ENCODE results near the gene DHX36.
A peak's percentile ranks its signal among the peaks of the same experiment; 100 is the strongest.

DHX36 gene, protein sequence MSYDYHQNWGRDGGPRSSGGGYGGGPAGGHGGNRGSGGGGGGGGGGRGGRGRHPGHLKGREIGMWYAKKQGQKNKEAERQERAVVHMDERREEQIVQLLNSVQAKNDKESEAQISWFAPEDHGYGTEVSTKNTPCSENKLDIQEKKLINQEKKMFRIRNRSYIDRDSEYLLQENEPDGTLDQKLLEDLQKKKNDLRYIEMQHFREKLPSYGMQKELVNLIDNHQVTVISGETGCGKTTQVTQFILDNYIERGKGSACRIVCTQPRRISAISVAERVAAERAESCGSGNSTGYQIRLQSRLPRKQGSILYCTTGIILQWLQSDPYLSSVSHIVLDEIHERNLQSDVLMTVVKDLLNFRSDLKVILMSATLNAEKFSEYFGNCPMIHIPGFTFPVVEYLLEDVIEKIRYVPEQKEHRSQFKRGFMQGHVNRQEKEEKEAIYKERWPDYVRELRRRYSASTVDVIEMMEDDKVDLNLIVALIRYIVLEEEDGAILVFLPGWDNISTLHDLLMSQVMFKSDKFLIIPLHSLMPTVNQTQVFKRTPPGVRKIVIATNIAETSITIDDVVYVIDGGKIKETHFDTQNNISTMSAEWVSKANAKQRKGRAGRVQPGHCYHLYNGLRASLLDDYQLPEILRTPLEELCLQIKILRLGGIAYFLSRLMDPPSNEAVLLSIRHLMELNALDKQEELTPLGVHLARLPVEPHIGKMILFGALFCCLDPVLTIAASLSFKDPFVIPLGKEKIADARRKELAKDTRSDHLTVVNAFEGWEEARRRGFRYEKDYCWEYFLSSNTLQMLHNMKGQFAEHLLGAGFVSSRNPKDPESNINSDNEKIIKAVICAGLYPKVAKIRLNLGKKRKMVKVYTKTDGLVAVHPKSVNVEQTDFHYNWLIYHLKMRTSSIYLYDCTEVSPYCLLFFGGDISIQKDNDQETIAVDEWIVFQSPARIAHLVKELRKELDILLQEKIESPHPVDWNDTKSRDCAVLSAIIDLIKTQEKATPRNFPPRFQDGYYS

DNA sequence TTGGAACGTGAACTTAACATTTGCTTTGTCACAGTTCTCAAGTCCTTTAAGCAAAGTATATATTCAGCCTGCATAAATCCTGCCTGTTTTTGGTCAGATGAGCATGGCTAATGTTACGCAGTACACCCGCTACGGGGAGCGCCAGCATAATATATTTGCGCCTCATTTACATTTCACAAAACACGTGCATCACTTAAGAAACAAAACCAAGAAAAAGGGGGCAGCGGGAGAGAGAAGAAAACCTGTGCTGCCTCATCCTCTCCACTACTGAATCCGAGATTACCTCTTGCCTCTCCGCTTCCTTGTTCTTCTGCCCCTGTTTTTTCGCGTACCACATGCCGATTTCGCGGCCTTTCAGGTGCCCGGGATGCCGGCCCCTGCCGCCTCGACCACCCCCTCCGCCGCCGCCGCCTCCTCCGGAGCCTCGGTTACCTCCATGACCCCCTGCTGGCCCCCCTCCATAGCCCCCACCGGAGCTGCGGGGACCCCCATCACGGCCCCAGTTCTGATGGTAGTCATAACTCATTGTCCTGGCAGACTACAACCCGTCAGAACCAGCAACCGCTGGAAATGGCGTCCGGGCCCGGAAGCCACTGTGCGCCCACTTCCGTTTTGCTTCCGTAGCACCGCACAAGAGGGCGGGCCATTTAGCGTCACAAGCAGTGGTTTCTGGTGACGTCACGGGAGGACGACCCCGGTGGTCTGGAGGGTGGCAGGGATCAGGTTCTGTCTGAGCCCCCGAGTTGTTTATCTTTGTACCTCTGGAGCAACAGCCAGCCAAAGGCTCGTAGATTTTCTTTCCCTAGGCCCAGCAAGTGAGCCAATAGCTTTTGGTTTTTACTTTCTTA is at the start of gene DHX36:
DHX36 (minus strand) TSS at position 597 of the 848 bp plus-strand sequence; CDS start at position 526, 71 bp downstream.
- DNase-seq: peak; percentile 11 to 93 (median 82)

DNA sequence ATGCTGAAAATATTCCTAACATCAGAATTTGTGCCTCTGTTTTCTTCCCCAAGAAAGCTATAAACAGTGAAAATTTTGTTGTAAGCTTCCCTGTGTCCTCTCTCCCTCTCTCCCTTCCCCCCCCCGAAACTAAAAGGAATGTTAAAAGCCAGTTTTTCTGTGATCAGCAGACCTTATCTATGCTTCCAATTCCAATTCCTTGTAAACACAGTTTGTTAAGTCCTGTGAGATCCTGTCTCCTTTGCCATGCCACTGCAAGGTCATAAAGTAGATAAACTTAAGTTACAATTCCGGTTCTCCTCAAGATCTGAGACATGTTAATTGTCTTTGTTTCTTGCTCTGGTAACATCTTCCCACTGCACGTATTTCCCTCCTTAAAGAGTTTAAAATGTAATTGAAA is 42.9 kb upstream of the DHX36 start:
- no peak for DNase-seq

DNA sequence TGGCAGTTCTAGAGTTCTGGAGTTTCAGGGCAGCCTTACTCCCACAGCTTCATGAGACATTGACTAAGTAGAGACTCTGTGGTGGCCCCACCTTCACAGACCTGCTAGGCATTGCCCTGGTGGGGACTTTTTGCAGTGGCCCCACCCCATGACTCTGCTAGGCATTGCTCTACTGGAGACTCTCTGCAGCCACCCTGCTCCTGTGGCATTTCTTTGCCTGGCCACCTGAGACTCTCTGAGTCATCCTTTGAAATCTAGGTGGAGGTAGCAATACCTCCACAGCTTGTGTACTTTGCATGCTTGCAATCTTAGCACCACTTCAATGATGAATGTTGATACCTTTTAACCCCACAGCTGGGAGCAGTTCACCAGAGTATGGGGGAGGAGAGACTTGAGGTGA is 40.6 kb upstream of the DHX36 start:
- DNase-seq: no peak

DNA sequence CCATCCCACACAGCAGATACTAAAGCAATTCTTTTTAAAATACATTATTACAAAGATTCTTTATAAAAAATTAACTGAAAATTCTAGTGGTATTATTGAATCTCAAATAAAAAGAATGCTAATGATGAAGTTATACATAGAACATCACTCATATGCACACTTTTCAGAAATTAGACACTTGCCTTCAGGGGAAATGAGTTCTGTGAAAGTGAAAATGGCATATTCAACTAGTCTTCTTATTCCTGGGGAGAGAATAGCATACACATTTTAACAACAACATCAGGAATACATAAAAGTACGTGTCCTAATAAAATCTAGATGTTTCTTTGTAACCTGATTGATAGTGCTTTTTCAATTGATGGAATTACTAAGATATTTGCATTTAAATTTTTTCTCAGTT is 36.8 kb upstream of the DHX36 start:
- DNase-seq: no peak

DNA sequence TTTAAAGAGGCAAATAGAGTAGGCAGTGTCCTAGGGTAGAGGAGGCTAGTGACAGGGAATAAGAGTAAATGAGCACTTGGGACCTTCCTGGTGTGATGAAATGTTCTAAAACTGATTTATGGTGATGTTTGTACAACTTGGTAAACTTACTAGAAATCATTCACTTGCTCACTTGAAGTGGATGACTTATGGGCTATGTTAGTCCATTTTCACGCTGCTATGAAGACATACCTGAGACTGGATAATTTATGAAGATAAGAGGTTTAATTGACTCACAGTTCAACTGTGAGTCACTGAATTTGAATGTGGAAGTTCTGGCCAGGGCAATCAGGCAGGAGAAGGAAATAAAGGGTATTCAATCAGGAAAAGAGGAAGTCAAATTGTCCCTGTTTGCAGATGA is 31.7 kb upstream of the DHX36 start:
- no peak for DNase-seq

DNA sequence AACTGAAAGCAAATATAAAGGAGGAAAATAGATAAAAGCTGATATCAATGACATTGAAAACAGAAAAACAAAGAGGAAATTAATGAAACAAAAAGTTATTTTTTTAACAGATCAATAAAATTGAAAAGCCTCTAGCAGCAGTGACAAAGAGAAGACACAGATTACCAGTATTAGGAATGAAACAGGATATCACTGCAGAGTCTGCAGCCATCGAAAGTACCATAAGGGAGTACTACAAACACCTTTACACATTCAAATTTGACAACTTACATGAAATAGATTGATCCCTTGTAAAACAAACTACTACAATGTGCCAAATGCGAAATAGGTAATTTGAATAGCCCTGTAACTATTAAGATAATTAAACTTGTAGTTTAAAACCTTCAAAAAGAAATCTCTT is 24.9 kb upstream of the DHX36 start:
- DNase-seq: no peak

DNA sequence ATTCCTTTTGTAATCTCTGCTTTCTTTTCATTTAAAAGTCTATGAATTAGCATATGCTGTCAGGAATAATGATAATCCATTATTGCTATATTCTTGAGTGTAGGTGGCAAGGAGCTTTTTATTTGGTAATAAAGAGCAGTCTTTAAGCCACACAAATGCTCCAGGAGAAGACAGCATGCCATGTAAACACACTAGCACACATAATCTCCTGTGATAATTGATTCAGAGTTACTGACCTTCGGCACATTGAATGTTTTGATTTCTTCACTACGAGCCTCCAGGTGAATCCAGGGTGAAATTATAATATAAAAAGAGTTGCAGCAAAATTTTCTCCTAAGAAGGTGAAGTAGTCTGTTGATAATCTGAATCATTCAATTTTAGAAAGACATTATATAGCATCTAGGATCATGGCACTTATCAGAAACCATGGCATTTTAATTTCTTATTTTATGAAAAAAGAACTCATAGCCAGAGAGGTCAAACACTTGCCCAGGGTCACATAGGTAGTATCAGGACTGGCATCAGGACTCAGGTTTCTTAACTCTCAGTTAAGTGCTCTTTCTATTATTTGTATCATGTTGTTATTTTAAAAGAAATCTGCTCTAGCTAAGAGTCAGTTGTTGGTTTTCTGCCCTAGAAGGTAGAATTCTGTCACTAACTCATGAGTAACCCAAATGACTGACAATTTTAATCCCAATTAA is 21.3 kb upstream of the DHX36 start:
- DNase-seq: no peak

DNA sequence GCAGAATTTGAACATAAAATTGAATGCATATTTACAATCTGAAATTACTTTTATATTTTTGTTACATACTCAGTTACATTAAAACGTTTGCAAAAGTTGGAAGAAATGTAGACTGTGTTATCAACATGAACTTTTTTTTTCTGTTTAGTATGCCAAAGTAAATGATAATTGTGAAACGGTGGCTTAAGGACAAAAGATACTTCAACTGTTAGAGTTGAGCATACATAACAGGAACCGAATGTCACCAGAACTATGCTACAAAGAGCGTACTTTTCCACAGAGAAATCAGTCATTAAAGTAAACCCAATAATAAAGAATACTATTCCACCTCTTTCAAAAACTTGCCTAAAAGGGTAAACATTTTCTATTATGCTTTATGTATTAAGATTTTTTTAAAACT is 14.3 kb upstream of the DHX36 start:
- DNase-seq: no peak

DNA sequence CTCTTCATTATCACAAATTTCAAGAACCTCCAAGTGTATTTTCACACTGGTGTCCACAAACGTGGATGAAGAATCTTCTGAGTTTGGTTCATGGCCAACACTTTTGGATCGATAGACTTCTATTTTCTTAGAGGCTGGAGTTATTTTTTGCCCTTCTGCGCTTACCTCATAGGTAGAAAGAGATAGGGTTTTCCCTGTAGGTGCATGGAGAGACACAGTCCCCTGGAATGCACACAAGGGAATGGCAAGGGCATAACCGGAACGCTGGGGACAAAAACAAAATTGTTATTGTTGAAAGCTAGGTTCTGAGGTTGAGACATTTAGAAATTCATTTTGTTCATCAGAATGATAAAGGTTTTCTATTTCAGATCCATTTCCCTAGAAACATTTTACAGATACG is 13.7 kb upstream of the DHX36 start:
- DNase-seq: no peak

DNA sequence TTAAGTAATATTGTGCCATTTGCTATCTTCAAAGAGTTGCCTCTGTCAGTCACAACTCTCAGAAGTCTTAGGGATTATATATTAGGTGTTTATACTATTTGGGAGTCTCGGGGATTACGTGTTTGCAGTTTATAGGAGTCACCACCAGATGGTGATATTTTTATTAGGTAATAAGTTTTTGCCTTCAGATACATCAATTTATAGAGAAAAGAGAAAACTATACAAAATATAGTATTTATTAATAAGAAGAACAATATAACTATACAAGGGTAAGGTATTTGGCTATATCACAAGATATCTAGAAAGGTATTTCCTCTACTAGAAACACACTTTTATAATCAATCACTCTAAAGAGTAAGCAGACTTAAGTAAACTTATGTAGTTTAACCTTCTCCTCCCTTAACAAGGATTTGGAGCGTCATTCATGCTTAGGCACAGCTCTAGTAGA is 10.7 kb upstream of the DHX36 start:
- no peak for DNase-seq

DNA sequence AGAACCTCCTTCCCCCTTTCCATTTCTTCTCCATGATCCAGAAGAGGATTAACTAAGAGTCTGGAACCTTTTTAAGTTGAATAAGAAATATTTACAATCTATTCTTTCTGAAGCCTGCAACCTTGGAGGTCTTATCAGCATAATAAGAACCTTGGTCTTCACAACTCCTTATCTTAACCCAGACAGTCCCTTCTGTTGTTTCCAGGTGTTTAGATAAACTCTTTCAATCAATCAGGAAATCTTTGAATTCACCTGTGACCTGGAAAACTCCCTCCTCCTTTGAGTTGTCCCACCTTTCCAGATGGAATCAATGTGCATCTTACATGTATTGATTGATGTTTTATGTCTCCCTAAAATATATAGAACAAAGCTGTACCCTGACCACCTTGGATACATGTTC is 3.6 kb upstream of the DHX36 start:
- no peak for DNase-seq

DNA sequence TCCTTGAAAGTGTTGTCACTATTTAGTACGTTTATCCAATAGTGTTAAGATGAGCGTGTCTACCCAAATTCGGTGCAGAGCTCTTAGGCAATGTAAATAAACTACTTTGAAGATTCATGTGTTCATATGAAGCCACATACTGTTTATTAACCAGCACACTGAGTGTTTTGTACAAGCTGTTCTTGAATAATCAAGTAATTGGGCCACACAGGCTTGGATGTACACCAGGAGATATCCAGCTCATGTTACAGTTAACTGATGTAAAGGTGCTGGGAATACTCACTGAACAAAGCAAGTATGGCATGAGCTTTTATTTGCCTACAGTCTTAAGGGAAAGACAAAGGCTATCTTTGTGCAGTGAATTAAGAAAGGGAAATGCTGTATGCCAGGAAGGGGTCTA is 632 bp upstream of the DHX36 start:
- peak in 1 of 58 donors; percentile 22 for DNase-seq

DNA sequence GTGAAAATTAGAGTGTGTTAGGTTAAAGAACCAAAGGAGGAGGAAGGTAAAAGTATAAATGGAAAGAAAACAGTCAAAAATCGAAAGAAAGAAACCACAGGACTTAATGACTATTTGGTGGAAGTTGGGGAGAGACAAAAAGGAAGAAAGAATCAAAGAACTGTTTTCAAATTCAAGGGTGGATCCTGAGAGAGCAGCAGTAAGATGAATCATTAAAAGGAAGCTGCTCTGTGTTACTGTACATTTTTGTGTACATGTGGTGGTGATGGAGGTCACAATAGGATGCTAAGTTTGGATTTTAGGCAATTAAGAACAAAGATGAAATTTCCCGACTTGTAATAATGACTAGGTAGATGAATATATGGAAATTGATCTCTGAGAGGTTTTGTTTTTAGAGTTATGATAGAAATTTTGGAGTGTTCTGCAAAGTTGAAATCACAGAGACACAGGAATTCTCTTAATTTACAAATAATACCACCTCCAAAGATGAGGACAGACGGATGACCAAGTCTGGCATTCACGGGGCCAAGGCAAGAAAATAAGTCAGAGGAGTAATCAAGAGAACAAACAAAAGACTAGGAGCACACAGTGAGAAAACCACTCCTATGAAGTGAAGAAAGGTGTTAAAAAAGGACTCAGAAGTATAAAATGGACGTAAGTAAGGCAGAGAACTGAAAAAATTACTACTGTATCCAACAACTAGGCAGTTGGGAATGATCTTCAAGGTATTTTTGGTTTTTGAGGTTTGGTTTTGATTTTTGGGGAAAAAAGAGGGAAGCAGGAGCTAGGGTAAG is 7.1 kb downstream of the DHX36 start:
- no peak for DNase-seq

DNA sequence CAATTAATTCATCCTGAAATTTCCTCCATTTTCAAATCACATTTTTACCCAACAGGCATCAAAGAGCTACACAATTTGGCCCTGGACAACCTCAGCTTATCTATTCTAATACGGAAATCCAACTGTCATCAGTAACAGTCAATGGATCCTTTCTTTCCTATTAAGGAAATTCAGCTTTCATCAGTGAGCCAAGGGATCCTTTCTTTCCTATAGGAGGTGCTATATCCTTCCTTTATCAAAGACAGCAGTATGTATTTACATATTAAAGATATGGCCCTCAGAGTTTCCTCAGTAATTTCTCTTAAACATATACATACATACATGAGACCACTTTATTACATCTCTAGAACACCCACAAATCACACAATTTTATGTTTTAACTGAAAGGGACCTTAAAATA is 10.1 kb downstream of the DHX36 start:
- DNase-seq: no peak

DNA sequence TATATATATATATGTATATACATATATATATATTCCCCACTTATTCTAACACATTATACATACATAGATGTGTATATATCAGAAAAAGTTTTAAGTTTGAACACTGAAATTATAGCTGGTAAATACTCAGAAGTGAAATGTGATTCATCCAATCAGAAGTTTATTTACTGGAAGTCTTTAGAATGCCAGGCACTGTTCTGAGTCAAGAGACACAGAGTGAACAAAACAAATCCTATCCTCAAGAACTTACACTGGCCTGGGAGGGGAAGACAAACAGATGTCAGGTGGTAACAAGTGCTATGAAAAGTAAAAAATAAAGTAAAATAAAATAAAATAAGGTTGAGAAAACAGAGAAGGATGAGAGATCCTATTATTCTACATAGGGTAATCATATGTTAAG is 13.4 kb downstream of the DHX36 start:
- no peak for DNase-seq

DNA sequence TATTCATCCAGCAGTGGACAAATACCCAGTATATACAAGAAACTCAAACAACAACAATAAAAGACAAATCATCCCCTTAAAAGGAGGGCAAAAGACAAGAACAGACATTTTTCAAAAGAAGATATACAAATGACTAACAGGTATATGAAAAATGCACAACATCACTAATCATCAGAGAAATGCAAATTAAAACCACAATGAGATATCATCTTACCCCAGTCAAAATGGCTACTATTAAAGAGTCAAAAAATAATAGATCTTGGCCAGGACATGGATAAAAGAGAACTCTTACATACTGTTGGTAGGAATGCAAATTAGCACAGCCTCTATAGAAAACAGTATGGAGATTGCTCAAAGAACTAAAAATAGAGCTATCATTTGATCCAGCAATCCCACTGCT is 16.9 kb downstream of the DHX36 start:
- no peak for DNase-seq

DNA sequence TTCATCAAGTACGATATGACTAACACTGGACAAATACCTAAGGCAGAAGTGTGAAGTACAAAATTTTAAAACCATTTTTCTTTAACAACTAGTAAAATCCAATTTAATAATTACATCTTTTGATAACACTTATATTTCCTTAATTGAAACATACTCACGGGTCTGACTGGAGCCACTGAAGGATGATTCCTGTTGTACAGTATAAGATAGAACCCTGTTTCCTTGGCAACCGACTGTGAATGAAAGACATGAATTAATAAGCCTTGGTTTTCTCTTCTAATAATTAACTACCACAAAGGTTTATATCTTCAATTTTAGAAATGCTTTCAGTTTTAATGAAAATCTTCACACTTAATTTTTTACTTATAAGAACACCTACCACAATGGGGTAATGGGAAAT is 19.4 kb downstream of the DHX36 start:
- DNase-seq: no peak

DNA sequence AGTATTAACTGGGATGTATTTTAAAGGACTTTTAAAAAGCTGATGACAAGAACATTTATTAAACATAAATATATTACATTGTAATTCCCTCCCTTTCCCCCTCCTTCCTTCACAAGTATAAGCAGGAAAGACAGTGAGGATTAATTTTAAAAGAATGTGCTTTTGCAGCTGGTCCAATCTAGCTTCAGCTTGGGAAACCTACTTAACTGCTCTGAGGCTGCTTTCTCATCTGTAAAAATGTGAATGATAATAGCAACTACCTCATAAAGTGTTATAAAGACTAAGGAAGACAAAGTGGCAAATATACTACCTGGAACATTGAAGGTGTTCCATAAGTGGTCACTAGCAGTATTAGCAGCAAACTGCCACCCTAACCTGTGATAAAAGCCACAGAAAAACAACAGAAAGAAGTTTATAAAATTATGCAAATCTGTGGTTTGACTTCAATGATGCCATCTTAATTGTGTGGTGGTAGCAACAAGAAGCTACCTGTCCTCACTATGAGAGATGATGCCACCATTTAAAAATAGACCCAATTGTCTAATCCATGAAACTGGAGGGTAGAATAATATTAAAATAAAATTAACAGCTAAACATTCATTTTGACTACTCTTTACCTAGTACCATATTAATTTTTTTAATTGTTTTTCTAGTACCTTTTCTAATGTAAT is 20.0 kb downstream of the DHX36 start:
- no peak for DNase-seq

DNA sequence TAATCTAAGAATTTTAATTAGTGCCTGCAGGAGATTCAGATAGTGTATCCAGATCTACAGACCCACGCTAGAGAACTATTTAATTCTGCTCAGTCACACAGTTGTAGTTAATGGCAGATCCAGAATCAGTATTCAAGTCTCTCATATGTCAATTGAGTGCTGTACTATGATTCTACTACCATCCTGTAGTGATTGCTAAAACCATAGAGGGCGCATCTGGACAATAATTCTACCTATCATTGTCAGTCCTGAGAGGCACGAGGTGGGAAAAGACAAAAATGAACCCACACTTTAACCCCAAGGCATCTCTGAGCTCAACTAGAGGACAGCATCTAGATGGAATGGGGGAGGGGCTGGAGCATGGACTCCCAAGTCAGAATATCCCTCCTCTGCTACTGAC is 22.7 kb downstream of the DHX36 start:
- DNase-seq: no peak
